ENCODE results near the gene VPS4A. TPM values are rescaled to one million over a fixed set of nuclear protein-coding genes. Genes with fewer than 3 reads are reported as not detected.

Gene VPS4A
- total and polyA plus RNA-seq, 2 of the 4 experiments (the other 2 are of a cell fraction): 23.3 to 25.2 TPM

DNA sequence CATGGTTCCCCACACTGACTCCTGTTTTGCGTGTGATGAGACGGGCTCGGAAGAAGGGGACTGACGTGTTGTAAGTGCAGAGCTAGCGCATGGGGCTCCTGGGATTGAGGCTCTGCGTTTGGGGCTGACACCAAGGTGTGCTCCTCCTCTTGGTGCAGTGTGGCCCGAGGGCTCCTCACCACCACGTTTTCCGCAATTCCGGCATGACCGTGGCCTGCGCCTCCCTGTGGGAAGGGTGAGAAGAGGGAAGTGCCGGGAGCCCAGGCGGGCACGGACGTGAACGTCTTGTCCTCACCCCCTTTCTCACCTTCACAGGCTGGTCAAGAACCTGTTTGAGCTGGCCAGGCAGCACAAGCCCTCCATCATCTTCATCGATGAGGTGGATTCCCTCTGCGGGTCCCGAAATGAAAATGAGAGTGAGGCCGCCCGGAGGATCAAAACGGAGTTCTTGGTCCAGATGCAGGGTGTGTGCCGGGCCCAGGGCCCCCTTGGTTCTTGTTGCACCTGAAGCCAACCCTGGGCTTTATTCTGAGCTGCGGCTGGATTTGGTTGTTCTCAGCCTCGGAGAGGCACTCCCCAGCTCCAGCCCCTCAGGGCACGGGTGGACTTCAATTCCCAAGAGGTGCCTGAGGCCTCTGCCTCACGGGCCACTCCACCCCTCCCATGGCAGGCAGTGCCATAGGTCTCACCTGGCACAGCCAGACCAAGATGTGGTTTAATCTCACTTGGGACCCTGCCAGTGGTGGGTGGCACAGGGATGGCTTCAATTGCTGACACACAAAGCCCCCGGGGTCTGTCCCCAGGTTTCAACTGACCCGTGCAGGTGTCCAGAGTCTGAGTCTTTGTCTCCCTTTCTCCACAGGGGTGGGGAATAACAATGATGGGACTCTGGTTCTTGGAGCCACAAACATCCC is 8.9 kb downstream of the VPS4A start (continued):
- TF ChIP-seq, protein P1, sequence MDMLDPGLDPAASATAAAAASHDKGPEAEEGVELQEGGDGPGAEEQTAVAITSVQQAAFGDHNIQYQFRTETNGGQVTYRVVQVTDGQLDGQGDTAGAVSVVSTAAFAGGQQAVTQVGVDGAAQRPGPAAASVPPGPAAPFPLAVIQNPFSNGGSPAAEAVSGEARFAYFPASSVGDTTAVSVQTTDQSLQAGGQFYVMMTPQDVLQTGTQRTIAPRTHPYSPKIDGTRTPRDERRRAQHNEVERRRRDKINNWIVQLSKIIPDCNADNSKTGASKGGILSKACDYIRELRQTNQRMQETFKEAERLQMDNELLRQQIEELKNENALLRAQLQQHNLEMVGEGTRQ (IDR thresholded peaks at IDR 0.05; ENCODE audit: low read depth, low read length): no peak

DNA sequence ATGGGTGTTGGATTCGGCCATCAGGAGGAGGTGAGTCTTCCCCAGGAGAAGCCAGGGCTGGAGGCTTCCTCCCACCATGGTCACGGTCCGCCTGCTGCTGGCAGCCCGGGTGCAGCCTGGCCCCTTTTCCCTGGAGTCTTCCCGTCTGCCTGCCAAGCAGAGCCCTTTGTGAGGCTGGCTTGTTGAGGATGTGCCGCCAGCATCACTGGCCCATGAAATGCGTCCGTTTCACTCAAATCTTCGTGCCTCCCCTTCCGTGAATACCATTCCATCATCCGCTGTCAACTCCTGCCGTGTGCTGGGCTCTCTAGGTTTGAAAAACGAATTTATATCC is 9.6 kb downstream of the VPS4A start:
- intact Hi-C loops (cut with micrococcal nuclease): no loop called here
- POLR2A ChIA-PET (ENCODE audit: unreplicated experiment): no interaction called here
- H2BK120ac ChIP-seq (ENCODE audit: low read depth, low read length): no peak overlapping the region
- no peak overlapping the region for H2AFZ ChIP-seq (replicated peaks; ENCODE audit: low read length, poor library complexity)
- in situ Hi-C loops (cut with MboI; ENCODE audit: low sequenced_read_pairs): no loop called here
- no peak for DNase-seq
- no peak overlapping the region for H3K4me2 ChIP-seq (ENCODE audit: low read depth, low read length)
- H2AK9ac ChIP-seq (replicated peaks; ENCODE audit: low read depth, low read length, poor library complexity): peak overlapping the region; percentile 24
- peaks cover 42% of the 10 kb centered on the region for H4K20me1 ChIP-seq (ENCODE audit: insufficient read depth, low read length)
- H3K4me1 ChIP-seq (ENCODE audit: control insufficient read depth, insufficient read depth, low read length): no peaks in the 10 kb centered on the region
- H4K91ac ChIP-seq (ENCODE audit: insufficient read depth, low read depth, low read length): no peak overlapping the region
- BruUV-seq (replicated peaks): no TSS peak
- H3K27me3 ChIP-seq (ENCODE audit: control insufficient read depth, insufficient read depth, low read length): no peaks in the 10 kb centered on the region
- no peak overlapping the region for H3K56ac ChIP-seq (ENCODE audit: extremely low read depth, insufficient read depth, low read length)
- H4K5ac ChIP-seq (ENCODE audit: low read depth, low read length): no peak overlapping the region
- H3K79me1 ChIP-seq (ENCODE audit: low read depth in 1 of 2, low read length in 2 of 2): peaks cover 37 to 79% of the 10 kb centered on the region in 2 experiments
- H3K27ac ChIP-seq (ENCODE audit: insufficient read depth, low read length): no peak overlapping the region
- no peak for TF ChIP-seq MAFK (IDR thresholded peaks at IDR 0.05; ENCODE audit: low read depth, low read length)
- no peak for TF ChIP-seq CHD1 (IDR thresholded peaks at IDR 0.05; ENCODE audit: low read depth, low read length)
- no peak for TF ChIP-seq RFX5 (IDR thresholded peaks at IDR 0.05; ENCODE audit: low read depth, low read length)
- no peak for TF ChIP-seq MAZ (IDR thresholded peaks at IDR 0.05; ENCODE audit: borderline replicate concordance, low read depth, low read length)
- H3K9ac ChIP-seq (ENCODE audit: low read depth, low read length): no peak overlapping the region
- H3K36me3 ChIP-seq (ENCODE audit: control insufficient read depth, insufficient read depth, low read length): peaks cover 83% of the 10 kb centered on the region
- no peak overlapping the region for H3K14ac ChIP-seq (replicated peaks; ENCODE audit: low read depth, low read length)
- CTCF ChIA-PET: no interaction called here
- H2AK5ac ChIP-seq (ENCODE audit: low read depth, low read length): no peak overlapping the region
- H3K9me1 ChIP-seq (ENCODE audit: insufficient read depth, low read length): peaks cover 3% of the 10 kb centered on the region; the same call in 1 of the 2 replicates
- dilution Hi-C loops (cut with HindIII; ENCODE audit: low sequenced_read_pairs, unreplicated experiment): no loop called here
- no peak overlapping the region for H2BK5ac ChIP-seq (ENCODE audit: low read depth, low read length, poor library complexity, severe bottlenecking)
- H3K4ac ChIP-seq (ENCODE audit: low read depth, low read length): no peak overlapping the region
- no peak overlapping the region for H4K8ac ChIP-seq (ENCODE audit: low read depth in 2 of 2, low read length in 2 of 2)
- H3K4me3 ChIP-seq (ENCODE audit: insufficient read depth, low read depth, low read length): no peak overlapping the region
- no peak overlapping the region for H2BK20ac ChIP-seq (ENCODE audit: low read depth, low read length)
- no peak overlapping the region for H3K18ac ChIP-seq (ENCODE audit: low read depth, low read length)
- no peak overlapping the region for H2BK15ac ChIP-seq (ENCODE audit: low read depth, low read length)
- H3K23ac ChIP-seq (ENCODE audit: low read depth, low read length): no peak overlapping the region
- 76% methylated on average over 9 of the region's 13 CpGs; no CpG with 5 or more reads in 1 of the 2 experiments for WGBS, 2 experiments (ENCODE audit: extremely low coverage in 2 of 2, insufficient read length in 1 of 2)
- no peaks in the 10 kb centered on the region for H3K9me3 ChIP-seq (ENCODE audit: control insufficient read depth, insufficient read depth, low read length)
- no peak for ATAC-seq (ENCODE audit: low read depth)

Data from IMR-90 (cell line).